GM18951 (cell line): ENCODE measurements around the gene IL4R.

Source experiments
- POLR2A ChIP-seq: IDR thresholded peaks from 4 replicates; pipeline ENCODE4 v1.6.1; 2011; ENCODE audit warnings: mild to moderate bottlenecking; ENCODE audit not compliant: insufficient read length, insufficient read depth; ENCODE audit errors: extremely low read depth
- in situ Hi-C: fragments of 300-500 bp; cut with MboI; formaldehyde crosslinking; loops from one replicate; pipeline ENCODE4 v1.12.0; 2022; ENCODE audit warnings: low sequenced_read_pairs, mixed read lengths, inconsistent platforms; ENCODE audit not compliant: unreplicated experiment

IL4R gene

GRCh38 chr16:27334838-27335237 lies 21.1 kb downstream of the IL4R start:
- no peak for TF ChIP-seq POLR2A
- in situ Hi-C loops, result no loop called here

- in situ Hi-C loops, result no loop called here
- TF ChIP-seq POLR2A, result no peak
Measured at GRCh38 chr16:27335349-27336053, 21.7 kb downstream of the IL4R start.

GRCh38 chr16:27337024-27337423 lies 23.2 kb downstream of the IL4R start:
- in situ Hi-C loops, result no loop called here
- TF ChIP-seq POLR2A, result no peak

GRCh38 chr16:27339180-27339579 lies 25.4 kb downstream of the IL4R start:
- TF ChIP-seq POLR2A, result no peak
- in situ Hi-C loops, result no loop called here

- in situ Hi-C loops, result no loop called here
- no peak for TF ChIP-seq POLR2A
Measured at GRCh38 chr16:27340654-27341053, 26.9 kb downstream of the IL4R start.

GRCh38 chr16:27341549-27341948 lies 27.8 kb downstream of the IL4R start:
- TF ChIP-seq POLR2A, result no peak
- in situ Hi-C loops, result no loop called here

GRCh38 chr16:27341971-27342370 lies 28.2 kb downstream of the IL4R start:
- TF ChIP-seq POLR2A, result no peak
- in situ Hi-C loops, result no loop called here

- no peak for TF ChIP-seq POLR2A
- in situ Hi-C loops, result no loop called here
Measured at GRCh38 chr16:27344721-27345120, 30.9 kb downstream of the IL4R start.

- in situ Hi-C loops, result no loop called here
- TF ChIP-seq POLR2A, result no peak
Measured at GRCh38 chr16:27345201-27345600, 31.4 kb downstream of the IL4R start.

GRCh38 chr16:27346819-27347218 lies 33.0 kb downstream of the IL4R start:
- in situ Hi-C loops, result no loop called here
- TF ChIP-seq POLR2A, result no peak

GRCh38 chr16:27347930-27348685 lies 34.3 kb downstream of the IL4R start:
- TF ChIP-seq POLR2A, result no peak
- in situ Hi-C loops, result no loop called here

GRCh38 chr16:27349276-27349675 lies 35.5 kb downstream of the IL4R start:
- in situ Hi-C loops, result no loop called here
- TF ChIP-seq POLR2A, result no peak

- in situ Hi-C loops, result no loop called here
- TF ChIP-seq POLR2A, result no peak
Measured at GRCh38 chr16:27350006-27350405, 36.2 kb downstream of the IL4R start.

- no peak for TF ChIP-seq POLR2A
- in situ Hi-C loops, result no loop called here
Measured at GRCh38 chr16:27351989-27352388, 38.2 kb downstream of the IL4R start.

- in situ Hi-C loops, result no loop called here
- TF ChIP-seq POLR2A, result no peak
Measured at GRCh38 chr16:27353853-27354252, 40.1 kb downstream of the IL4R start.

GRCh38 chr16:27355610-27356009 lies 41.8 kb downstream of the IL4R start:
- in situ Hi-C loops, result no loop called here
- no peak for TF ChIP-seq POLR2A
